ENCODE data around the gene DLG2.

The DLG2 gene

GRCh38 chr11:83909579-83910534 lies 1717.3 kb downstream of the DLG2 start:
- no peaks in the 10 kb centered on the region for H3K9me3 ChIP-seq (ENCODE audit: insufficient read depth, low read length)
- peaks cover 7% of the 10 kb centered on the region for H3K4me1 ChIP-seq (ENCODE audit: low read length)
- H3K4me3 ChIP-seq (ENCODE audit: low read length) = no peak overlapping the region
- H3K79me2 ChIP-seq (ENCODE audit: low read length) = no peaks in the 10 kb centered on the region
- no peaks in the 10 kb centered on the region for H4K20me1 ChIP-seq (ENCODE audit: insufficient read depth, low read length)
- no peak overlapping the region for H3K9ac ChIP-seq (ENCODE audit: low read length)
- no peaks in the 10 kb centered on the region for H3K27me3 ChIP-seq (ENCODE audit: low read depth, low read length)
- TF ChIP-seq CTCF (IDR thresholded peaks at IDR 0.05; ENCODE audit: low read depth, low read length) (no peak), EZH2phosphoT487 (IDR thresholded peaks at IDR 0.05; ENCODE audit: low read depth) (no peak)
- no peak overlapping the region for H2AFZ ChIP-seq (ENCODE audit: low read depth, low read length)
- no peaks in the 10 kb centered on the region for H3K36me3 ChIP-seq (replicated peaks; ENCODE audit: low read depth, low read length)
- H3K4me2 ChIP-seq (ENCODE audit: low read length) = no peak overlapping the region
- no peak overlapping the region for H3K27ac ChIP-seq (ENCODE audit: low read length)

- no peak for TF ChIP-seq CTCF (IDR thresholded peaks at IDR 0.05; ENCODE audit: low read depth, low read length)
- no peak for TF ChIP-seq EZH2phosphoT487 (IDR thresholded peaks at IDR 0.05; ENCODE audit: low read depth)
- no peak overlapping the region for H3K4me2 ChIP-seq (ENCODE audit: low read length)
- H3K4me1 ChIP-seq (ENCODE audit: low read length) = peaks cover under 1% of the 10 kb centered on the region
- no peak overlapping the region for H3K4me3 ChIP-seq (ENCODE audit: low read length)
- H2AFZ ChIP-seq (ENCODE audit: low read depth, low read length) = no peak overlapping the region
- H3K36me3 ChIP-seq (replicated peaks; ENCODE audit: low read depth, low read length) = no peaks in the 10 kb centered on the region
- H3K9me3 ChIP-seq (ENCODE audit: insufficient read depth, low read length) = no peaks in the 10 kb centered on the region
- H4K20me1 ChIP-seq (ENCODE audit: insufficient read depth, low read length) = no peaks in the 10 kb centered on the region
- H3K79me2 ChIP-seq (ENCODE audit: low read length) = no peaks in the 10 kb centered on the region
- no peak overlapping the region for H3K9ac ChIP-seq (ENCODE audit: low read length)
- H3K27ac ChIP-seq (ENCODE audit: low read length) = no peak overlapping the region
- H3K27me3 ChIP-seq (ENCODE audit: low read depth, low read length) = no peaks in the 10 kb centered on the region
Measured at GRCh38 chr11:83908298-83908856, 1718.8 kb downstream of the DLG2 start.

GRCh38 chr11:83895516-83895915 lies 1731.6 kb downstream of the DLG2 start:
- H2AFZ ChIP-seq (ENCODE audit: low read depth, low read length) = no peak overlapping the region
- no peaks in the 10 kb centered on the region for H3K4me1 ChIP-seq (ENCODE audit: low read length)
- no peaks in the 10 kb centered on the region for H3K27me3 ChIP-seq (ENCODE audit: low read depth, low read length)
- no peaks in the 10 kb centered on the region for H3K36me3 ChIP-seq (replicated peaks; ENCODE audit: low read depth, low read length)
- no peak overlapping the region for H3K4me2 ChIP-seq (ENCODE audit: low read length)
- H3K79me2 ChIP-seq (ENCODE audit: low read length) = no peaks in the 10 kb centered on the region
- H3K9ac ChIP-seq (ENCODE audit: low read length) = no peak overlapping the region
- peaks cover 8% of the 10 kb centered on the region for H3K9me3 ChIP-seq (ENCODE audit: insufficient read depth, low read length)
- H3K27ac ChIP-seq (ENCODE audit: low read length) = no peak overlapping the region
- H4K20me1 ChIP-seq (ENCODE audit: insufficient read depth, low read length) = no peaks in the 10 kb centered on the region
- TF ChIP-seq EZH2phosphoT487 (IDR thresholded peaks at IDR 0.05; ENCODE audit: low read depth) = no peak
- no peak for TF ChIP-seq CTCF (IDR thresholded peaks at IDR 0.05; ENCODE audit: low read depth, low read length)
- H3K4me3 ChIP-seq (ENCODE audit: low read length) = no peak overlapping the region

- H3K4me1 ChIP-seq (ENCODE audit: low read length) = no peaks in the 10 kb centered on the region
- H3K27me3 ChIP-seq (ENCODE audit: low read depth, low read length) = no peaks in the 10 kb centered on the region
- H3K4me3 ChIP-seq (ENCODE audit: low read length) = no peak overlapping the region
- H3K79me2 ChIP-seq (ENCODE audit: low read length) = no peaks in the 10 kb centered on the region
- no peak overlapping the region for H3K9ac ChIP-seq (ENCODE audit: low read length)
- H3K27ac ChIP-seq (ENCODE audit: low read length) = no peak overlapping the region
- H3K4me2 ChIP-seq (ENCODE audit: low read length) = no peak overlapping the region
- no peaks in the 10 kb centered on the region for H4K20me1 ChIP-seq (ENCODE audit: insufficient read depth, low read length)
- TF ChIP-seq CTCF (IDR thresholded peaks at IDR 0.05; ENCODE audit: low read depth, low read length) = no peak
- no peak overlapping the region for H2AFZ ChIP-seq (ENCODE audit: low read depth, low read length)
- no peaks in the 10 kb centered on the region for H3K9me3 ChIP-seq (ENCODE audit: insufficient read depth, low read length)
- no peaks in the 10 kb centered on the region for H3K36me3 ChIP-seq (replicated peaks; ENCODE audit: low read depth, low read length)
Measured at GRCh38 chr11:83881428-83881827, 1745.7 kb downstream of the DLG2 start.
